NCI-H2107 (cell line): Measurements from ENCODE around the gene MRGPRX3.
"Not testable (repeated sequence)": the region's sequence is repeated elsewhere in the genome, so short reads cannot be mapped to it uniquely, and the experiment has no call there.

Experiments
- DNase-seq: peaks from one replicate; lab custom pipeline; 2025; lab: John Stamatoyannopoulos, UW

MRGPRX3 gene

GRCh38 chr11:18132341-18132740 is at the start of gene MRGPRX3:
Gene MRGPRX3, plus strand, starts transcription at chr11:18132571. Its CDS starts 4,632 bp downstream, at chr11:18137203.
- DNase-seq = no peak

GRCh38 chr11:18088366-18088765 is 44.0 kb upstream of the MRGPRX3 start:
- no peak for DNase-seq

- DNase-seq = no peak
Observed at GRCh38 chr11:18088966-18089365, 43.4 kb upstream of the MRGPRX3 start.

GRCh38 chr11:18091731-18092130 is 40.6 kb upstream of the MRGPRX3 start:
- no peak for DNase-seq

- DNase-seq = no peak
Observed at GRCh38 chr11:18093959-18094358, 38.4 kb upstream of the MRGPRX3 start.

- DNase-seq = no peak
Observed at GRCh38 chr11:18100926-18101656, 31.3 kb upstream of the MRGPRX3 start.

- DNase-seq = no peak
Observed at GRCh38 chr11:18105086-18105801, 27.1 kb upstream of the MRGPRX3 start.

- peak; percentile 56 for DNase-seq
Observed at GRCh38 chr11:18105802-18106574, 26.4 kb upstream of the MRGPRX3 start, which contains the start of gene SAAL1. Gene SAAL1, minus strand, starts transcription at chr11:18106082. Its CDS starts 41 bp downstream, at chr11:18106041.

DNA sequence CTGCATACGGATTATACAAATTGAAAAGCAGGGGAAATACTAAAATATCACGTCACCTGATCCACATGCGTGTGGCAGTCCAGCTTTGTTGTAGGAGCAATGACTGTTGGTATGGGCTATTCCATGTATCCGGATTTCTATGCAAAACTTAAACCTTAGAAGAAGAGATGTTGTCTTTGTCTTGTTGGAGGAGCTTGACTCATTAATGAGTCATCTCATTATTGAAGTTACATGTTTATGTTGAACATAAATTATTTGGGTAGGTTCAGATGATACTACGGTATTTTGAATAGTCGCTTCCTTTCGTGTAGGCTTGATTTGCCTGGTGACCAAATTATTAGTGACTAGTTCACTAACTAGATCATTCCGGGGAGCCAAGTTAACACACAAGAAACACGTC is 25.7 kb upstream of the MRGPRX3 start:
- no peak for DNase-seq

DNA sequence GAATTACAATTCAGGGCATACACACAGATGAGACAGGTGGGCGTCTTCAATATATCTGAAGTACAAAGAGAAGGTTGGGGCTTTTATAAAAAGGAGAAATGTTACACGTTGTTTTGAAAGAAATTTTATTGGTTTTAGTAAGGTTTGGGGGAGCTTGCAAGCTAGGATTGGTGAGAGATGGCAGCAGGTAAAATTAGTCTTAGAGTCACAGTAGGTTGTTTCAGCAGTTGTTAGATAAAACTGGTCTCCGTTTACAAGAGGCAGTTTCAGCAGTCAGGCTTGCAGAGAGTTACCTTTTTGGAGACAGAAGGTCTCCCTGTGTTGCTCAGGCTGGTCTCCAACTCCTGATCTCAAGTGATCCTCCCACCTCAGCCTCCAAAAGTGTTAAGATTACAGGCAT is 24.1 kb upstream of the MRGPRX3 start:
- no peak for DNase-seq

- no peak for DNase-seq
Observed at GRCh38 chr11:18111005-18111404, 21.4 kb upstream of the MRGPRX3 start.

DNA sequence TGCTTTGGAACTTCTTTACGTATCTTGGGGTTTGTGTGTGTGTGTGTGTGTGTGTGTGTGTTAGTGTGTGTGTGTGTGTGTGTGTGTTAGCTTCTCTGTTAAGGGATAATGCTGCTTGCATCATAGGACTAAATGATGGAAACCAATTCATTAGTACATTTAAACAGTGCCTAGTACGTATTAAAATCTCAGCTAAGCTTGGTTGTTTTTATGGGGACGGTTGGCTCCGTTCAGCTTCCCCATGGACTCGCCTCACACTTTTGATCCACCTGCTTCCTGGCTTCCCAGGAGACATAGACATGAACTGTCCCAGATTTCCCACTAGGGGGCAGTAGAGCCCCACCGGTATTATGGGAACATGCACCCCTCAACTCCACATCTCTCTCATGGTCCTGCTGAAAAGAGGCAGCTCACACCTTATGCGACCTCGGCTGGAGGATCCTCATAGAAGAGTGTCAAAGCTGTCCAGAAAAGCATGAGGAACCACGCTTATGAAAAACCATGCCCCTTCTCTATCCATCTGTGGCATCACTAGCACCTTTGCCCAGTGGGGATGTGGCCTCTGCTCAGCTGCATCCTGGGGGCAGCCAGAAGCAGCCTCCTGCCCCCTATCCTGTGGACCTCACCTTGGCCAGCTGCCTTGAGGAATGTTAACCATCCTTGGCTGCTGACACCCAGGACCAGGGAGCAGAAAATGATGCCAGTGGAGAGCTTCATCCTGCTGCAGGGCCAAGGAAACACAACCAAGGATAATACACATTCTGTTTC is 16.8 kb upstream of the MRGPRX3 start:
- DNase-seq = peak; percentile 79

- not testable (repeated sequence) for DNase-seq
Observed at GRCh38 chr11:18121331-18121828, 11.0 kb upstream of the MRGPRX3 start.

DNA sequence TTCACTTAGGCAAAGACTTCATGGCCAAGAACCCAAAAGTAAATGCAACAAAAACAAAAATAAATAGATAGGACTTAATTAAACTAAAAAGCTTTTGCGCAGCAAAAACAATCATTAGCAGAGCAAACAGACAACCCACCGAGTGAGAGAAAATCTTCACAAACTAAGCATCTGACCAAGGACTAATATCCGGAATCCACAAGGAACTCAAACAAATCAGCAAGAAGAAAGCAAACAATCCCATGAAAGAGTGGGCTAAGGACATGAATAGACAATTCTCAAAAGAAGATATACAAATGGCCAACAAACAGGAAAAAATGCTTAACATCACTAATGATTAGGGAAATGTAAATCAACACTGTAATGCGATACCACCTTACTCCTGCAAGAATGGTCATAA is 1.3 kb upstream of the MRGPRX3 start:
- not testable (repeated sequence) for DNase-seq

- DNase-seq = no peak
Observed at GRCh38 chr11:18135308-18135707, 2.9 kb downstream of the MRGPRX3 start.

DNA sequence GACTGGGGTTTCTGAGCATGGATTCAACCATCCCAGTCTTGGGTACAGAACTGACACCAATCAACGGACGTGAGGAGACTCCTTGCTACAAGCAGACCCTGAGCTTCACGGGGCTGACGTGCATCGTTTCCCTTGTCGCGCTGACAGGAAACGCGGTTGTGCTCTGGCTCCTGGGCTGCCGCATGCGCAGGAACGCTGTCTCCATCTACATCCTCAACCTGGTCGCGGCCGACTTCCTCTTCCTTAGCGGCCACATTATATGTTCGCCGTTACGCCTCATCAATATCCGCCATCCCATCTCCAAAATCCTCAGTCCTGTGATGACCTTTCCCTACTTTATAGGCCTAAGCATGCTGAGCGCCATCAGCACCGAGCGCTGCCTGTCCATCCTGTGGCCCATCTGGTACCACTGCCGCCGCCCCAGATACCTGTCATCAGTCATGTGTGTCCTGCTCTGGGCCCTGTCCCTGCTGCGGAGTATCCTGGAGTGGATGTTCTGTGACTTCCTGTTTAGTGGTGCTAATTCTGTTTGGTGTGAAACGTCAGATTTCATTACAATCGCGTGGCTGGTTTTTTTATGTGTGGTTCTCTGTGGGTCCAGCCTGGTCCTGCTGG is 4.9 kb downstream of the MRGPRX3 start:
- no peak for DNase-seq

DNA sequence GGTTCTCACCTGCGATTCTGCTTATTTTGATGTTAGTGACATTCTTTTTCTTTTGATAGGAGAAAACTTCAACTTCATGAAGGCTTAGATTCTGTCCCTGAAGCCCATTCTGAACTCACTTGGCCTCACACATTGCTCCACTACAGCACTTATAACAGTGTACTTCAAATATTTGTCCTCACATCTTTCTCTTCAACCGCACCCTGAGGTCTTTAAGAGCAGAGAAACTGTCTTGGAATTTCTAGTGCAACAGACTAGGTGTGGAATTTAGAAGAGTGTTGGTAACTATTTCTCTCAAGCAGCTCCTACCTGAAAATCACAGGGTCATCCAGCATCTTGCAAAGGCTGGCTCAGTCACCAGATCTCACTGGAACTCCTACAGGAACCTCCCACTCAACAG is 7.8 kb downstream of the MRGPRX3 start:
- DNase-seq = no peak

DNA sequence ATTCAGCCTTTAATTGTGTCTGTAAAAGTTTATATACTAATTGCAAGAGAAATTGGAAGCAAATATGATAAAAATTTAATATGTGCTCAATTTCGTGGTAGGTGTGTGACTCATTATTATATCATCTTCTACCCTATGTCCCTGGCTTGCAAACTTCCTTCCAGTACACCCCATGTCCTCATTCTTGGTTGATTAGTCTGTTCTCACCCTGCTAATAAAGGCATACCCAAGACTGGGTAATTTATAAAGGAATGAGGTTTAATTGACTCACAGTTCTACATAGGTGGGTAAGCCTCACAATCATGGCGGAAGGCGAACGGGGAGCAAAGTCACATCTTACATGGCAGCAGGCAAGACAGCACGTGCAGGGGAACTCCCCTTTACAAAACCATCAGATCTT is 11.9 kb downstream of the MRGPRX3 start:
- DNase-seq = no peak

GRCh38 chr11:18145025-18145424 is 12.7 kb downstream of the MRGPRX3 start:
- DNase-seq = no peak

DNA sequence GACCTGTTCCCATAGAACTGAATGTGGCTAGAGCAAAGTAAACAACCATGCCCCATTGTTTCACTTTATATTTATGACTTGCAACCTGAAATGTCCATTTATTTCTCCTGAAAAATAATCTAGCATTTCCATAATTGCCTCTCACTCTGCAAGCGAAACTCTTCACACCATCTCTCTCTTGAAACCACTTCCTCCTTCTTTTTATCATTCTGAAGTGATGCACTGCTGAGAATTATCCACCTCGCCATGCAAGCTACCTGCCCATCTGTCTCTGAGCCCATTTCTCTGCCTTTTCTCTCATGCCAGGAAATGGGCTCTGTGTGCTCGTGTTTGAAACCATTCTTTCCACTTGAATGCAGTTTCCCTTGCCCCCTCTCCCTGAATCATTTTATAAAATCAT is 13.5 kb downstream of the MRGPRX3 start:
- DNase-seq = no peak

DNA sequence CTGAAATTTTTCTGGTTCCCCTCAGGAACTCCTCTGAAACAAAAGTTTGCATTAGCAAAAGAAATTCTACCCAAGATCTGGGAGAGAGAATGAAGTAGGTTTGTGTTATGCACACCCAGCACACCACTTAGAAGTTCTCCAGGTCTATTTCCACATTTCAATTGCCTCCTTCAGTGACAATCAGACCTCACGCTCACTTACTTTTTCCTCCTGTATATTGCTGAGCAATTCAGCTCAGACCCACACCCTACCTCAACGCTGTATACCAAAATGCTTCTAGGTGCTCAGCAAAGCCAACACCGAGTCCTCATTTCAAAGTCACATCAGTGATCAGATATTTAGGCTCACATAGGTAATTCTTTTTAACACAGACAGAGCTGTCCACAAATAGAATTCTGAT is 19.2 kb downstream of the MRGPRX3 start:
- no peak for DNase-seq
